ENCODE data around the gene AGPAT4.

Gene AGPAT4

DNA sequence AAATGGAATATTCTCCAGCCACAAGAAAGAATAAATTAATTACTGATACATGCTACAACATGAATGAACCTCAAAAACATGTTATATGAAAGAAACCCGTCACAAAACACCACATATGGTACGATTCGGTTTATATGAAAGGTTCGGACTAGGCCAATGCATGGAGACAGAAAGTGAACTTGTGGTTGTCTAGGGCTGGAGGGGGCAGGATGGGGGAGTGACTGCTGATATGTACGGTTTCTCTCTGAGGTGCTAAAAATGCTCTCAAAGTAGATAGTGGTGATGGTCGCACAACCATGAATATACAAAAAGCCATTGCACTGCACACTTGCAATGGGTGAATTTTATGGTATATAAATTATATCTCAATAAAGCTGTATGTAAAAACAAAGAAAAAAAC is 18.3 kb downstream of the AGPAT4 start:
- DNase-seq (ENCODE audit: low read depth) = no peak

DNA sequence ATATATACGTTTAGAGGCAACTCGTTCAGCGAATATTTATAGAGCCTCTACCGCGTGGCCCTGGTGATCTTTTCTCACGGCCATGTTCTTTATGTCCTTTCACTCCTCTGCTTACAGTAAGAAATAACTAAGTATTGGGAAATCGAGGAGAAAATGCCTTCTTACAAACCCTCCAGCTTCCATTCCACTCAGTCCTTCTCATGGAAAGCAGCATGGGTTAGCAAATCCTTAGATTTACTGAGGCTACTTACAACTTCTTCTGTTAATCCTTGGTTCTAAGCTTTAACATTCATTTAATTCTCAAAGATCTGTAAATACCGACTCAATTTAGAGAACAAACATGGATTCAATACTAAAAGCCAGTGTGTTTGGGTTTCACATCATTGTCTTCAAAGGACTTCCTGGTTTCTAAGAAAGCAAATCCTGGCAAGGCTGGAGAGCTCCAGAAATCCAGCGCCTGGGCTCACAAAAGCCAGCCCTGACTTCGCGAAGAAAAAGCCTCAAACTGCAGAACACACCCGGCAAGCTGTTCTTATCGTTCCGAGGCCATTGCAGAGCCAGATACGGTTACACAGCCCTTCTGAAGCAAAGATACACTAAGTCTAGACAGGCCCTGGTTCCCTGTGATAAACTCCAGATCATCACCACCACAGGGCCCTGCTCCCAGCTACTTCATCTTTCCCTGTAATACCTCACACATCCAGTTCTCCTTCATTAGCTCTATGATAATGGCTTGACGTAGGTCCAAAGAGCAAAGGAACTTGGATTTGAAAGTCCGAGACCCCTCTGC is 19.2 kb downstream of the AGPAT4 start:
- DNase-seq (ENCODE audit: low read depth) = no peak

DNA sequence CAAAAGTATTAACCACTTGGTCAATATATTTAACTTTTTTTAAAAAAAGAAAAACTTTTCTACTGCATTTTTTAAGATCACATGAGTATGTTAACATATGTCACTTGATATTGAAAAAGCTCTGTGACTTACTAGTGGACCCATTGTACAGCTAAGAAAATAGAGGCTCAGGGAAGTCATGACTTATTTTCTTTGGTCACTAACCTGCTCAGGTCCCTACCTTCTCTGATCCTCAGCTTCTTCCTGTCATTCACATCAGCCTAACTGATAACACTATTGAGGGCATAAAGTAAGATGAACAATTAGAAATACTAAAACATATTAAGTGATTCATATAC is 19.8 kb downstream of the AGPAT4 start:
- DNase-seq (ENCODE audit: low read depth) = no peak

DNA sequence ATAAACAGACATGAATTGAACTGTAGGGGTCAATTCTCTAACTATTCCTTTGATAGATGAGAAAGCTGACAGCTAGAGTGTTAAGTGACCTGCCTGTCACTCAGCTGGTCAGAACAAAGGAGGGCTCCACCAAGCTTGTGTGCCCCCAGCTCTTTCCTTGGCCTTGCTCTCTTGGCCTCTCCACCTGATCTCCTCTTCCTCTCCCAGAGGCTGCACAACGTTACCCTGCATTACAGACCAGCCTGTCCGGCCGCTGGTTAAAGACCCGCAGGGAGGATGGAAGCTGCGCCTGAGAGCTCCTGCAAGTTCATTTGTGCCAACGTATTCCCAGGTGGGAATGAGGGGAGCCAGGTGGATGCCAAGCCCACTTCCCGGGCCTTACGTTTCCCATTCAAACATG is 22.5 kb downstream of the AGPAT4 start:
- no peak for DNase-seq (ENCODE audit: low read depth)

DNA sequence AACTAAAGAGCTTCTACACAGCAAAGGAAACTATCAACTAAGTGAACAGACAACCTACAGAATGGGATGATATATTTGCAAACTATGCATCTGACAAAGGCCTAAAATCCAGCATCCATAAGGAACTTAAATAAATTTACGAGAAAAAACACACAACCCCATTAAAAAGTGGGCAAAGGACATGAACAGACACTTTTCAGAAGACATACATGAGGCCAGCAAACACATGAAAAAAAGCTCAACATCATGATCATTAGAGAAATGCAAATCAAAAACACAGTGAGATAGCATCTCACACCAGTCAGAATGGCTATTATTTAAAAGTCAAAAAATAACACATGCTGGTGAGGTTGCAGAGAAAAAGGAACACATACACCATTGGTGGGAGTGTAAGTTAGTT is 24.5 kb downstream of the AGPAT4 start:
- no peak for DNase-seq (ENCODE audit: low read depth)

DNA sequence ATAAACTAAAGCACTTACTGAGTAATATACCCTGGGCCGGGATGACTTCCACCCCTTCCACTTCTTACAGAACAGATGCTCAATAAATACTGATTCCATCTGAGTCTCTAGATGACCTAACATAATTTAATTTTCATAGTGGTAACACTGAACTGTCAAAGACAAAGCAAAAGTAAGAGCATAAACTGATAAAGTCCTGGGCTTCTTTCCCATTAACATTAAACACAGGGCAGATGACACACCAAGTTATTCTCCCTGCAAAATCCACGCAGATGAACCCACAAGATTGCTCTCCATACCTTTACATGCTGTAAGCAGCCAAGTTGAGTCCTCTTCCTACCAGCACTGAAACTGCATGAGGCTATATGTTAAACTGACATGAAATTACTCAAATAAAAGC is 27.1 kb downstream of the AGPAT4 start:
- no peak for DNase-seq (ENCODE audit: low read depth)

DNA sequence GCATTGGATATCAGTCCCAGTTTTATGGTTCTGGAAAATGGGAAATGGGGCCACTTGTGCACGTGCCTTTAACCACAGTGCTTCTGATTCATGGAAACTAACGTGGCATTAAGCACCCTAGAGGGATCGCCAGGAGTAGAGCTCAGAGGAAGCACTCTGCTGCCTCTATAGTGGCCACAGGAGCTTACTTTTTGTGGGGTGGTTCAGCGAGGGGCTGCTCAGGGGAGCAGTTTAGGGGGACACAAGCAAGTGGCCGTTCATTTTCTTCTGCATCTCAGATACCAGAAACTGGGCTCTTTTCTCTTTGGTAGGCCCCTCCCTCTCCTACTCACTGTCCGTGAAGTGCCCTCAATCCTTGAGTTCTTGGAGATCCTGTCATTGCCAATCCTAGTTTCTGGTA is 28.5 kb downstream of the AGPAT4 start:
- no peak for DNase-seq (ENCODE audit: low read depth)

DNA sequence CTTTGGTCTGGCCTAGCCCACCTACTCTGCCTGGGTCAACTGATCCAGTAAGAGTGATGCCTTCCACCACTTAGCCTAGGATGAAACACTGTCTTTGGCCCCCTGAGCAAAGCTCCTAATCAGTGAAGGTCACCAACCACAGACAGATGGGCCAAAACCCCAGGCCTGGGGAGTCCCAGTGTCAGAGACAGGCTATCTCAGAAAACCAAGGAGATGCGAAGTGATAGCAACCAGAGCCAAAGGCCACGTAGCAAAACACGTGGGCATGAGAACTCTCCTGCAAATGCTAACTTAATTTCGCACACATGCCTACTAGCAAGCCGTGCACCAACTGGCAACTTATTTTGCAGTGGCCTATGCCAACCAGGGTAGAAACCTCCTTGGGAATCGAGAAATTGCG is 29.1 kb downstream of the AGPAT4 start:
- DNase-seq (ENCODE audit: low read depth) = no peak

DNA sequence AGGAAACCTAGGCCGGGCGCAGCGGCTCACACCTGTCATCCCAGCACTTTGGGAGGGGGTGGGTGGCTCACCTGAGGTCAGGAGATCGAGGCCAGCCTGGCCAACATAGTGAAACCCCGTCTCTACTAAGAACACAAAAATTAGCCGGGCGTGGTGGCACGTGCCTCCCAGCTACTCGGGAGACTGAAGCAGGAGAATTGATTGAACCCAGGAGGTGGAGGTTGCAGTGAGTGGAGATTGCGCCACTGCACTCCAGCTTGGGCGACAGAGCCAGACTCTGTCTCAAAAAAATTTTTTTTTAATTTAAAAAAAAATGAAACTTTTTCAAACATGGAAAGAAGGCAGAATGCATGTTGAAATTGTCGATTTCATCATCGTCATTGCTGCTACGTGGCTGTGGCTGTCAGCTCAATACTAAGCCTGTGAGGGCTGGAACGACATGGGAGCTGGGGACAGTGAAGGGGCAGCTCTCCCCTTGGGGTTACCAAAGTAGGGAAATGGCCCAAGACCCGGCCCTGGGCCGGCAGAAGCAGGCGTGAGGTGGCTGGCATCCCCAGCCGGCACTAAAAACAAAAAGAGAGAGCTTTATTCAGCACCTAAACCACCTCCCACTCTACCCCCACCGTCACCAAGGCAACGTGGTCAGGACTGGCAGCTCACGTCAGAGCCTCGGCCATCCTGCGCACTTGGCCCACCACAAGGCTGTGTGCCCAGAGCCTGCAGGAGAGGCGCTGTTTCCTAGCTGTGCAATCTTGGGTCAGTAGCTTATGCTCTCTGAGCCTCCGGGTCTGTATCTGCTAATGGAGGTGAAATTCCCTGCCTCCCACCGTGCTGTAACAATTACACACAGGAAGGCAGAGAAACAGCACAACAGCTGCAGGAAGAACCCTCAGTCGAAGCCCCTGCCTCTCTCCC is 30.8 kb downstream of the AGPAT4 start:
- no peak for DNase-seq (ENCODE audit: low read depth)

DNA sequence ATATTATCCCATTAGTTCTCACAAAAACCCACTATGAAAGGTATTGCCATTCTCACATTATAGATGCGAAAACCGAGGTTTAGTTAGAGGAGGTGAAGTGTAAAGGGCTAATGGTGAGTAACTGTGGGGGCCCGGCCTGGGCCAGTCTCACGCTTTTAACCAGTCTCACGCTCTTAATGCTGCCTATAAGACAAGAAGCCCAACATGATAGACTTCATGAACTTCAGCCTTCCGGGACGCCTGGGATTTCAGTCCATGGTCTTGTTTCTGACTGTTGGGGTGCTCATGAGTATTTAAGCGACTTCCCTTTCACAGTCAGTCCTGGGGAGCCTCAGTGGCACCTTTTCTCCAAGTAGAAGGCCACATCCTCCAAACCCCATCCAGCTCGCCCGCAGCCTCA is 31.7 kb downstream of the AGPAT4 start:
- no peak for DNase-seq (ENCODE audit: low read depth)

DNA sequence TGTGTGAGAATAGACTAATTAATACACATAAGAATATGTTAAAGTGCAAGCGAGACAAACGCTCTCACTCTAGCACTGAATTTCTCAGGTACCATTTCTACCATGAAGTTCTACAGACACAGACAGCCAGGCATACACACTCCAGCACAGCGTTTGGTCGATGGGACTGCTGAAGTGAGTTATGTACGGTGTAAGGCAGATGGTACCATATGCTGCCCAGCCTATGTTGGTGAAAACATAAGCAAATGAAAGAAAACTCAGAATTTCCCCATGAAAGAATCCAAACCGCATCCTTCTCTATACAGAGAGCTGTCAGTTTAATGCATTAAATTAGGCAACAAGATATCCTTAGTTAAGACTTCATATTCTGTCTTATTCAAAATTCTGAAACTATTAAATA is 34.9 kb downstream of the AGPAT4 start:
- no peak for DNase-seq (ENCODE audit: low read depth)

DNA sequence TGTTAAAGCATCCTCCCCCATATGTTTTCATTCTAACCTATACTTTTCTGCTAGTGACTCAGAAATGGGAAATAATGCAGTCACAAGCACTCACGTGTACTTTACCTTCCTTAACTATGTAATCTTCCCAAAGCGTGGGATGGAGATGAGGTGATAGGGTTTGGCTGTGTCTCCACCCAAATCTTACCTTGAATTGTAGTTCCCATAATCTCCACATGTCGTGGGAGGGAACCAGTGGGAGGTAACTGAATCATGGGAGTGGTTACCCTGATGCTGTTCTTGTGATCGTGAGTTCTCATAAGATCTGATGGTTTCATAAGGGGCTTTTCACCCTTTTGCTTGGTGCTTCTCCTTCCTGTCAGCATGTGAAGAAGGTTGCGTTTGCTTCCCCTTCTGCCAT is 35.4 kb downstream of the AGPAT4 start:
- no peak for DNase-seq (ENCODE audit: low read depth)

DNA sequence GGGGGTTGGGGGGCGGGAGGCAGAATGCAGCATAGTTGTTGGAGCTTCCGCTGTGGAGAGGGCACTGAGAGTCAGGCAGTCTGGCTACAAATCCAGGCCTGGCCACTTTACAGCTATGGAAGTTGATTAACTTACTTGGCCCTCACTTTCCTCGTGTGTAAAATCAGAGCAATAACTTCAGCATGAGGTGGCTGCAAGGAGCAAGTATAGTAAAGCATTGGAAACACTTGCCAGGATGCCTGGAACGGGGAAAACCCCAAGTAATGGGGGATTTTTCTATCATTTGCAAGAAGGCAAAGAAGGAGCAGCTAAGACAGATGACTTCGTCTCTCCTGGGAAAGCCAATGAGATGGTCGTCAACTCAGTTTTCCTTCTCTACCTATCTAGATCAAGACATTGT is 35.8 kb downstream of the AGPAT4 start:
- DNase-seq (ENCODE audit: low read depth) = no peak

DNA sequence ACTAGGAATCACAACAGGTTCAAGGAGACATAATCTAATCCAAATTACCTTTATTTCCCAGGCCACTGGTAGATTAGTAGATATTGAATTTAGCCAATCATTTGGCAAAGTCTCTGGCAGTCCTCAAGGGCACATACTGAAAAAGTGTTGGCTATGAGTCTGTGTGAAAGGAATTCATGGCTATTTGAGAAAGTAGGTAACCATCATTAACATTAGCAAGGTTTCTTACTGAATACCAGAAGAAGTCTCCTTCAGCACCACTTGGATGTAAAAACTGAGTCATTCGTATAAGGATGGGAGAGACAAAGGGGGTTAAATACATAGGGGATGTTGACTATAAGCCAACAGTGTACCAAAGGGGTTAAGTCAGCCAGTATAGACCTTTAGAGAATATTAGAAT is 36.7 kb downstream of the AGPAT4 start:
- no peak for DNase-seq (ENCODE audit: low read depth)

DNA sequence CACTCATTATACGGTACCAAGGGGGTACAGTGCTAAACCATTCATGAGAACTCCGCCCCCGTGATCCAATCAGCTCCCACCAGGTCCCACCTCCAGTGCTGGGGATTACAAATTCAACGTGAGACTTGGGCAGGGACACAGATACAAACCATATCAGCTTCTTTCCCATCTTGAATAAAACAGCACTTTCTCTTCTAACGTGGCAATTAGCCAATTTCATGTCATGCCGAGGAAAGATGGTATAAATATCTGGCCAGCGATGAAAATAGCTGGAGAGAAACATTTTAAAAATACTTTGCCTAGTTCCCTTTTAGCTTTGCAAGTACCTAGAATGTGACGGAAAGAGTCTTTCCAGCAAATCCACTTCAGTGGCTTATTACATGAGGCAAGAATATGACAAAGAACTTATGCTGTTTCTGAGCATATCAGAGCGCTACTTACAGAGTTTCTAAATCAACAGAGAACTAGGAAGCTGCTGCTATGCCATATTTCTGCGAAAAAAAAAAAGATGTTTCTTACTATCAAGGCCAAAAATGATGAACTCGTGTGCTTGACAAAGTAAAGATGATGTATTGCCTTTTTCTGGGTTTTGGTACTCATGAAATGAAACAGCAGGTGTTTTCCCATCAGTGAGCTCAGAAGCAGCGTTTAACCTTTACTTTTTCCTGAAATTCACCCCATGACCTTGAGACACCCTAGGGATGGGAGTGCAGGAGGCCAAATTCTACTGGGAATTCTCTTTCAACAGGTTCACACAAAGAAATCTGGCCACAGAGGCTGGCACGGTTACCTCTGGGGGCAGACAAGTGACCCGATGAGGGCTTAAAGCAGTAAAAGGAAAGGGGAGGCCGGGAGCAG is 37.9 kb downstream of the AGPAT4 start:
- no peak for DNase-seq (ENCODE audit: low read depth)

DNA sequence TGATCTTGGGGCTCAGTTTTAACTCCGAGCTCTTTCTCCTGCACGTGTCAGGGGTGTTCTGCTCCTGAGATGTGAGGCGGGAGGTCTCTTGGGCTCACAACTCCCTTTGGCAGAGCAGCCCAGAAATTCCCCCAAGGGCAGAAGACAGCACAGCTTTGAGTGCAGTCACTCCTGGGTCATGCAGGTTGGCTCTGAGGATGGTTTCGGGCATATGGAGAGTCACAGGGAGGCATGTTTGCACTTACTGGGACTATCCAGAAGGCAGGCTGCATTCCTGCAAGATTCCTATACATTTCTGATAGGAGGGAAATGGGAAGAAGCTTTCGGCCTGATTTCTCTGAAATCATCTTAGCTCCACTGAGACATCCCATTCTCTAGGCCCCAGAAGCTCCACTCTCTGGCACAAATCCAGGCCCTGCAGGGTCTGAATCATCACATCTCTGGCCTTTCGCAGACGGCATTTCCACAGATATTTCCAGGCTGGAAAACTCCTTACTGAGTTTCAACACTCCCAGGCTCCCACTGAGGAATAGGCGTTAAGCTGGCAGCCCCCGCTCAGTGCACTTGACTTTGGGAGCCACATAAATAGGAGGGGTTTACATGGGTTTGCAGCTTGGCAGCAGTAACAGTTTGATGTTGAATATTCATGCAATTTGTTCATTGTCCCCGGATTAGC is 39.7 kb downstream of the AGPAT4 start:
- DNase-seq (ENCODE audit: low read depth) = no peak

DNA sequence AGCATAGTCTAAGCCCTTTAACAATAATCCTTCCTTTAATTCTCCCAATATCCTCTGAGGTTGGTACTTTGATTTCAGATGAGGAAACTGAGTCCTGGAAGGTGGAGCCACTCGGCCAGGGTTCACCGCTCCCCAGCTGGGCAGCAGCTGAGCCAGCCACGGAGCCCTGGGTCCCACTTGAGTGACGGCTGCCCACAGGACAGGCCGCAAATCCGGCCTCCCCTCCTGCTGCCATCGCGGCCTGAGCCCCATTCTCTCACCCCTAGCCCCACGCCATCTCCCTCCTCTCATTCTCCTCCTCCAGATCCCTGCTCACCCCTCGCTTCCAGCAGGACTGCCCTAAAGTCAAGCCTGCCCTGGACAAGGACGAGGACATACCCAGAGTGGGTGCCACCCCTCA is 41.4 kb downstream of the AGPAT4 start:
- DNase-seq (ENCODE audit: low read depth) = no peak

DNA sequence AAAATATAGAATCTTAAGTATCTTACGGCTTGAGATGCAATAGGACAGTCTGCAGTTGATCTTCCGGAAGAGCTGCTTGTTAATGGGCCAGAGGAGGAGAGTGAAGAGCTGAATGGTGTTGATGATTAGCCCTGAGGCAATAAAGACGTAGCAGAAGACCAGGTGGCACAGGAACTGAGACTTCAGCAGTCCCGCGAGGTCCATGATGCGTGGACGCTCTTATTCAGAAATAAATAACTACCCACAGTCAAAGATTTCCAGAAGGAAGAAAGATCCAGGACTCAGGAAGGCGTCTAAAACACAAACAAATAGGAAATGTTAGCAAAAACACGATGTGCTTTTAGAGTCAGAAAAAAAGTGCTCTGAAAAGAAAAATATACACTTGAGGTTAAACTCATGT is 41.9 kb downstream of the AGPAT4 start:
- no peak for DNase-seq (ENCODE audit: low read depth)

DNA sequence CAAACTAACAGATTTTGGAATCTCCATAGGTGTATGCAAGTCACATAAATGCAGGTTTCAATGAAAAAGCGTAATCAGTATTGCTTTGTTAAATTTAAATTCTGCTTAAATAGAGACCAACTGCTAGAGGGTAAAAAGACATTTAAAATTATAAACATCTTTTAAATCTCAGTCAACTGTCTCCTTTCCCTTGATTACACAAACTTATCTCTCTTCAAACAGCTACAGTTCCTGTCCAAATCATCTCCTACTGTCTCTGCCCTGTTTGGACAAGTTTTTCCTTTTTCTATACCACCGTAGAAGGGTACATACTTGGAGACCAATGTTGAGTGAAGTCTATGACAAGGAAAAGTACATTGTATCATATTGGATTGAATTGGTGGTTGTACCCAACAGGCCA is 43.5 kb downstream of the AGPAT4 start:
- no peak for DNase-seq (ENCODE audit: low read depth)

DNA sequence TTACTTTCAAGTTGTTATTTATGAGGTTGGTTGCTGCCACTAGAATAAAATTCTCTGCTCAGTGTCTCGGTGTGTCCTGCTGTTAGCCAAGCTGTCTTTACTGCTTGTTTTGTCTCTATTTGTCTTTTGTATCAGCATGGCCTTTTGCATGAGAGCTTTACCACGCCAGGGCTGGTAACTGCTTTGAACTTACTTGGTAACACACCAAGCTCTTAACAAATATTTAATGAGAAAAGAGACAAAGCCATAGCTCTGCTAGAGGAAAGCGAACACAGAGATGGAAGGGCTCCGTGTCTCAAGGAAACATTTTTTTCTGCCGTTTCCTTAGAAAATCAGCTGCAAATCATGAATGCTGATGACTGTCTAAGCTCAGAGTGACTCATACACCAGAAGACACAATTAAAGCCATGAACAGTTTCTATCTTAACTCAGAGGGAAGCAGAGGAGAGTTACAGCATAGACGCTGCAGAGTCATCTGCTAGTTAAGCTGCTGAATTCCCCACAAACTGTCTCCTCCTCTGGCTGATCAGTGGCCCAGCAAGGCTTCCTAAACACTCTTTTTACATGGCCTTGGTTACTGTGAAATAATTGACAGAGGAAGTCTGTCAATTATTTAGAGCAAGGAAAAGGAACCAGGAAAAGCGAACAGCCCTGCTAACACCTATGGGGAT is 44.8 kb downstream of the AGPAT4 start:
- DNase-seq (ENCODE audit: low read depth) = no peak

DNA sequence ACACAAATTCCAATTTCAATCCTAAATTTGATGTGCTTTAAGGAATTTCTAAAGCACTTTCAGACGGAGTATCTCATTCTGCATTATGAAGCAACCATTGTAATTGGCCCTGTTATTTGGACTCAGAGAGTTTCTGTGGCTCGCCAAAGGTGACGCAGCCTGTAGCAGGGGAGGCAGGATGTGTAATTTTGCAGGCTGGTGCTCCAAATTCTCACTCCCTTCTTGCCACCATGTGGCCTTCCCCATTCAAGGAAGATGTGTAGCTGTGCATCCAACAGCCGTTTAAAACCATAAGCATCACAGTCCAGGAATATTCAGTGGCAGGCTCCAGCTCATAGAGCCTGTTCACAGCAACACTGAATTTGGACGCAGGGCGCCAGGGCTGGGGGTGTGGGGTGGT is 45.8 kb downstream of the AGPAT4 start:
- no peak for DNase-seq (ENCODE audit: low read depth)
